ENCODE results near the gene GPR153. TPM values are rescaled to one million over a fixed set of nuclear protein-coding genes. Genes with fewer than 3 reads are reported as not detected.
A peak's percentile ranks its signal among the peaks of the same experiment; 100 is the strongest.

GPR153 gene
- total and polyA plus RNA-seq, 2 of the 8 experiments (the other 6 are each of a cell fraction or from before 2014, with no cell fraction given), result 5.7 to 8.1 TPM

GRCh38 chr1:6247651-6248050 is 13.2 kb downstream of the GPR153 start:
- Histone ChIP-seq H3K23me2 (ENCODE audit: low read depth, low read length) (peaks cover 23% of the 10 kb centered on the region; the same call in 1 of the 2 replicates), H4K5ac (ENCODE audit: insufficient read length, low read depth, low read length) (no peak overlapping the region), H3K27ac (ENCODE audit: low read depth, low read length) (no peak overlapping the region), H3K4me2 (ENCODE audit: insufficient read depth in 1 of 2, low read depth in 2 of 2, low read length in 2 of 2) (no peak overlapping the region), H3K4me1 (replicated peaks in 1 of 4; ENCODE audit: control insufficient read depth in 3 of 4, insufficient read depth in 4 of 4, low read length in 3 of 4) (peaks cover 4 to 28% (median 19%) of the 10 kb centered on the region in 4 experiments), H2BK12ac (ENCODE audit: low read depth, low read length) (no peak overlapping the region), H3K9me3 (ENCODE audit: insufficient read depth in 2 of 2, low read depth in 1 of 2, low read length in 1 of 2) (no peaks in the 10 kb centered on the region), H2BK15ac (ENCODE audit: low read length) (no peak overlapping the region), H3K23ac (ENCODE audit: insufficient read length) (no peak overlapping the region), H2AFZ (ENCODE audit: low read length) (no peak overlapping the region), H3K36me3 (ENCODE audit: control insufficient read depth in 2 of 4, insufficient read depth in 4 of 4, low read length in 3 of 4) (no peaks in the 10 kb centered on the region), H3K9ac (replicated peaks in 1 of 4; ENCODE audit: extremely low read depth in 1 of 4, low read depth in 3 of 4, low read length in 3 of 4) (no peak overlapping the region), H3K4ac (replicated peaks; ENCODE audit: insufficient read length, low read depth, low read length) (no peak overlapping the region), H2BK5ac (ENCODE audit: low read depth, low read length) (no peak overlapping the region), H3K79me1 (ENCODE audit: low read depth, low read length) (no peaks in the 10 kb centered on the region), H3K4me3 (ENCODE audit: extremely low read depth in 1 of 4, insufficient read depth in 2 of 4, low read depth in 3 of 4, low read length in 4 of 4) (no peak overlapping the region), H2AK5ac (ENCODE audit: low read depth, low read length) (no peak overlapping the region), H2BK20ac (ENCODE audit: low read length) (no peak overlapping the region), H3K14ac (ENCODE audit: insufficient read length) (no peak overlapping the region), H3K18ac (ENCODE audit: extremely low read depth, low read length) (no peak overlapping the region), H3K79me2 (ENCODE audit: control insufficient read depth in 1 of 2, insufficient read depth in 2 of 2, low read length in 2 of 2) (no peaks in the 10 kb centered on the region; a peak in 1 of 4 replicates), H4K91ac (replicated peaks; ENCODE audit: insufficient read length, low read length) (no peak overlapping the region), H2BK120ac (replicated peaks; ENCODE audit: low read depth, low read length) (no peak overlapping the region), H4K20me1 (replicated peaks in 1 of 2; ENCODE audit: control insufficient read depth in 1 of 2, insufficient read depth in 2 of 2, low read length in 2 of 2) (peaks cover 9 to 29% of the 10 kb centered on the region in 2 experiments), H3K56ac (replicated peaks; ENCODE audit: insufficient read length, low read depth, low read length) (no peak overlapping the region), H3K27me3 (replicated peaks in 1 of 4; ENCODE audit: control insufficient read depth in 3 of 4, extremely low read depth in 1 of 4, insufficient read depth in 3 of 4, low read length in 3 of 4) (peaks cover 18 to 51% (median 39%) of the 10 kb centered on the region in 4 experiments), H4K8ac (ENCODE audit: extremely low read depth, insufficient read depth, low read length) (no peak overlapping the region)
- DNase-seq (ENCODE audit: low read depth in 1 of 2, low spot score in 2 of 2), result peak in 1 of 2 experiments; percentile 48
- ChIA-PET CTCF (ENCODE audit: partially characterized antibody) (interaction anchor here (0.7 to 19.1 kb wide), 34 partner anchors 9 to 329 kb away, joined by 3 to 353 read pairs (median 10); partner anchors contain the start of genes ACOT7, GPR153, ICMT and RNF207), POLR2A (ENCODE audit: partially characterized antibody) (interaction anchor here (0.7 to 9.3 kb wide), 16 partner anchors 10 to 176 kb away, joined by 3 to 64 read pairs (median 4); partner anchors contain the start of genes GPR153, ICMT and RPL22)
- FAIRE-seq, result no peak
- whole genome bisulfite sequencing, 2 experiments (ENCODE audit: extremely low coverage in 1 of 2, insufficient coverage in 1 of 2, insufficient read length in 1 of 2, insufficient replicate concordance in 2 of 2, low coverage in 1 of 2, low lambda C conversion rate in 2 of 2, missing lambda C conversion rate in 1 of 2), result 78% methylated on average over 5 of the region's 5 CpGs; no CpG with 5 or more reads in 1 of the 2 experiments
- TF ChIP-seq TCF12 (IDR thresholded peaks at IDR 0.05; ENCODE audit: low read depth, low read length) (no peak), CTCF (IDR thresholded peaks at IDR 0.05; ENCODE audit: control extremely low read depth in 1 of 3, insufficient read depth in 1 of 3, low read depth in 1 of 3, low read length in 3 of 3) (no peak), SP4 (IDR thresholded peaks at IDR 0.05; ENCODE audit: low read length) (no peak), KDM5A (IDR thresholded peaks at IDR 0.05; ENCODE audit: low read length) (no peak), USF2 (IDR thresholded peaks at IDR 0.05; ENCODE audit: low read length) (no peak), SIX5 (IDR thresholded peaks at IDR 0.05; ENCODE audit: low read depth, low read length) (no peak), ATF2 (IDR thresholded peaks at IDR 0.05; ENCODE audit: low read length) (no peak), MAFK (IDR thresholded peaks at IDR 0.05; ENCODE audit: low read depth, low read length) (no peak), JUN (IDR thresholded peaks at IDR 0.05; ENCODE audit: low read depth, low read length) (no peak)

Data from H1 (cell line).